ENCODE data around the gene SPIB.
A peak's percentile ranks its signal among the peaks of the same experiment; 100 is the strongest.
"Not testable (repeated sequence)": the region's sequence is repeated elsewhere in the genome, so short reads cannot be mapped to it uniquely, and the experiment has no call there.

The SPIB gene

GRCh38 chr19:50418176-50419021 is at the start of gene SPIB:
TSS of gene SPIB (plus strand) at chr19:50418938. CDS start at chr19:50418963, 25 bp downstream.
- no peak for DNase-seq (ENCODE audit: low read depth)

GRCh38 chr19:50371914-50372475 is 46.7 kb upstream of the SPIB start:
- no peak for DNase-seq (ENCODE audit: low read depth)

GRCh38 chr19:50376166-50377050 is 42.3 kb upstream of the SPIB start, which contains the start of gene NR1H2:
TSS of gene NR1H2 (plus strand) at chr19:50376457. CDS start at chr19:50377606, 1,149 bp downstream.
- peak; percentile 90 for DNase-seq (ENCODE audit: low read depth)

- DNase-seq (ENCODE audit: low read depth) = no peak
These were observed 41.7 kb upstream of the SPIB start for GRCh38 chr19:50377051-50377461.

GRCh38 chr19:50377517-50377916 is 41.2 kb upstream of the SPIB start:
- no peak for DNase-seq (ENCODE audit: low read depth)

GRCh38 chr19:50378169-50378862 is 40.4 kb upstream of the SPIB start:
- DNase-seq (ENCODE audit: low read depth) = no peak

GRCh38 chr19:50378863-50379236 is 39.9 kb upstream of the SPIB start:
- DNase-seq (ENCODE audit: low read depth) = no peak

- DNase-seq (ENCODE audit: low read depth) = no peak
These were observed 39.1 kb upstream of the SPIB start for GRCh38 chr19:50379602-50380001.

- no peak for DNase-seq (ENCODE audit: low read depth)
These were observed 38.6 kb upstream of the SPIB start for GRCh38 chr19:50380137-50380536.

- no peak for DNase-seq (ENCODE audit: low read depth)
These were observed 38.0 kb upstream of the SPIB start for GRCh38 chr19:50380751-50381151.

GRCh38 chr19:50381881-50382729 is 36.6 kb upstream of the SPIB start:
- DNase-seq (ENCODE audit: low read depth) = no peak

GRCh38 chr19:50383001-50383851 is 35.5 kb upstream of the SPIB start:
- no peak for DNase-seq (ENCODE audit: low read depth)

GRCh38 chr19:50383852-50384684 is 34.7 kb upstream of the SPIB start, which contains the start of gene POLD1:
TSS of gene POLD1 (plus strand) at chr19:50384347. CDS start at chr19:50398852, 14,505 bp downstream.
- DNase-seq (ENCODE audit: low read depth) = peak; percentile 97

GRCh38 chr19:50384685-50385535 is 33.8 kb upstream of the SPIB start:
- no peak for DNase-seq (ENCODE audit: low read depth)

GRCh38 chr19:50387176-50387867 is 31.4 kb upstream of the SPIB start:
- DNase-seq (ENCODE audit: low read depth) = no peak

- no peak for DNase-seq (ENCODE audit: low read depth)
These were observed 30.9 kb upstream of the SPIB start for GRCh38 chr19:50387868-50388245.

- not testable (repeated sequence) for DNase-seq (ENCODE audit: low read depth)
These were observed 28.4 kb upstream of the SPIB start for GRCh38 chr19:50390295-50390694.

Data from stimulated activated CD8-positive, alpha-beta memory T cell treated with anti-CD3 and anti-CD28 coated beads, Interleukin-4, amount 100 ng/mL, for 24 hours (primary cell).